ENCODE results near the gene SERPINB10.
A peak's percentile ranks its signal among the peaks of the same experiment; 100 is the strongest.

The SERPINB10 gene

DNA sequence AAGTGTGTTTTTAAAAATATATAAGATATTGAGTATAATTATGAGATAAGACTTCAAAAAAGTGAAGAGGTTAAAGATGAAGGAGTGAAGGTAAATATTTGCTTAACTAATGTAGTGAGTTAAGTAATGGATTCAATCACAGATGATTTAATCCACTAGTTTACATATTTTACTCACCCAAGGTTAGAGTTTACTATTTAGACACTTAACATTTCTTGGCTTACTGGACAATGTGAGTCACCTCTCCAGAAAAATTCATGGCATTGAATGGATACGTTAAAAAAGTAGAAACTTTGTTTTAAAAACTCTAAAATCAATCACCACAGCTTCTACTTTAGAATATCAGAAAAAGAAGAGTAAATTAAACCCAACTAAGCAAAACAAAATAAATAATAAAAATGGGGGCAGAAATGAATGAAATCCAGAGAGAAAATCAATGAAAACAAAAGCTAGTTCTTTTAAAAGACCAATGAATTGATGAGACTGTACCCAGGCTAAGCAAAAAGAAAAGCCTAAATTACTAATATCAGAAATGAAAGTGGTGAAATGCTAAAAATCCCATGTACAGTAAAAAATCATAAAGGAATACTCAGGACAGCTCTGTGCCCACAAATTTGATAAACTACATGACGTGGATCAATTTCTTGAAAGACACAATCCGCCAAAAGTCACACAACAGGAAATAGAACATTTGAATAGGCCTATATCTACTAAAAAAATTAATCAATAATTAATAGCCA is 39.5 kb downstream of the SERPINB10 start:
- no peak for DNase-seq
- ATAC-seq = no peak

DNA sequence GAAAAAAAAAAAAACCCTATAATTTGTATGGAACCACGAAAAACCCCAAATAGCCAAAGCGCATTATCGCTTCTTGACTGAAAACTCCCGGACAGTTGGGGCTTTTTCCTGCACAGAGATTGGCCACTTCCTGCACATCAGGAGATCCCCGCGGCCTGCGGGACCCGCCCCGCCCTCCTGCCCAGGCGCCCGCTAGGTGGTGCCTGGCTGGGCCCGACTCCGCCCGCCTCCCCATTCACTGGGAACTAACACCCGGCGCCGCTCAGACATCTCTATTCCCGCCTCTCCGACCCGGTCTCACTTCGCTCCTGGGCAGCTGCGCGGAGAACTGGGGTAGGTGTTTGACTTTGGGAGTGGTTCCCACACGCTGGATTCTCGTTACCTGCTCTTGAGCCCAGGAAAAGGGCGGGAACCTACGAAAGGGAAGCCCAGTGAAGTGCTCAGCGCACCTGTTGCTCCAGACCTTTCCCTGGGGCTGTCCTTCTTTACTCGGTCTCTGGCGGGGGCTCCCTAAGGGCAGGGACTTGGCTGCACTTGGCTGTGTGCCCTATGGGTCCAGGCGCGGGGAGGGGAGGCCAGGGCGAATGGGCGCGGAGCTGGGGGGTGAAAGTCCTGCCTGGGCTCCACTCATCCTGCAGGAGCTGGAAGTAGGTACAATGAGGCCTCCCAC is 41.4 kb downstream of the SERPINB10 start, which contains the start of gene HMSD:
HMSD (plus strand) TSS at position 234 of the 670 bp plus-strand sequence. CDS start 4,155 bp downstream, outside the sequence.
- DNase-seq (peak; percentile 79), ATAC-seq (peak; percentile 92)

DNA sequence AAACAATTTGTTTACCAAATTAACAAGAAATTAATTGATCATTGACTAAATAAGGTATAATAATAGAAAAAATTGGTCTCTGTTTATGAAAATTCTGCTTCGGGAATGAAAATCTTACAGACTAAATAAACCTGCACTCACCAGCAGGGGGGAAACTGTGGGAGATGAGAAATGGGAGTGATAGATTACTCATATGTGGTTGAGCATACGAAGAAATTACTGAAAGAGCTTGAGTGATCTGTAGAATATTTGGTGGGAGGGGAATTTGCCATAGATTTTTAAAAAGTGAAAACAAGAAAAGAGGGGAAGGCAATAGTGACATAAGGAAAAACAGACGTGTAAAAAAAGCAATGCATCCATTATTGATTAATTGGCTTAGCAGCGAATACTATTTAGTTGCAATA is 43.5 kb downstream of the SERPINB10 start:
- DNase-seq (peak; percentile 30), ATAC-seq (peak; percentile 71)

DNA sequence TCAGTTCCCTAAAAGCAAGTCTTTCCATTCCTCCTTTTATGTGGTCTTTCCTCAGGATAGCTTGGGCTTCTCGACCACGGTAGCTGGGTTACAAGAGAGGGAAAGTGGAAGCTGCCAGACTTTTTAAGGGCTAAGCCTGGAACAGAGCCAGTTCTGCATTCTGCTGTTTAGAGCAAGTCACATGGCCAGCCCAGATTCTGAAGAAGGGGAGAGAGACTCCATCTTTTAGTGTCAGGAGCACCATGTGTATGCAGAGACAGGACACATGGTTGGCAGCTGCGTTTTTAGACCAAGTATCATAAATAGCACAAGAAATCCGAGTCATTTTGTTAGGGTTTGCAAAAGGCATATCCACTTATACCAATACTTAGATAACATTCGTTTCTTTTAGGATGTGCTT is 46.1 kb downstream of the SERPINB10 start:
- no peak for ATAC-seq
- DNase-seq = no peak

DNA sequence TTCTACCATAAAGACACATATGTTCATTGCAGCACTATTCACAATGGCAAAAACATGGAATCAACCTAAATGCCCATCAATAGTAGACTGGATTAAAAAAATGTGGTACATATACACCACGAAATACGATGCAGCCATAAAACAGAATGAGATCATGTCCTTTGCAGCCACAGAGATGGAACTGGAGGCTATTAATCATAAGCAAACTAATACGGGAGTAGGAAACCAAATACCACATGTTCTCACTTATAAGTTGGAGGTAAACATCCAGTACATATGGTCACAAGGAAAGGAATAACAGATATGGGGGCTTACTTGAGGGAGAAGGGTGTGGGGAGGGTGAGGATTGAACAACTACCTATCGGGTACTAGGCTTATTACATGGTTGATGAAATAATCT is 49.0 kb downstream of the SERPINB10 start:
- ATAC-seq (peak; percentile 23), DNase-seq (no peak)

DNA sequence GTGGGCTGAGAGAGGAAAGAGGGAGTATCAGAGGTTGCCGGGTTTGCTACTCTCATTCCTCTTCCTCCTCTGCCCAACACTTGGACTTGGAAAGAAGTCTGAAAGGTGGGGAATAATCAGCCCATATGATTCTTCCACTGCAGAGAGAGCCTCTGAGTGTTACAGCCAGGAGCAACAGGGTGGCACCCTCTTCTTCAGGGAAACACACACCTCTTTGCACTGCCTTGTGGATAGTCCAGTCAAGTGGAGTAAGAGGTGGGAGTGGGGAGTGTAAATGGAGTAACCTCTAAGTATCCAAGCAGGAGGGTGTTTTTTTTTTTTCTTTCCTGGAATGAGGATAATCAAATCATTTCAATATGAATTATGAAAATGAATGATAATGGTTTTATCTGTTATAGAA is 53.1 kb downstream of the SERPINB10 start:
- no peak for ATAC-seq
- no peak for DNase-seq

DNA sequence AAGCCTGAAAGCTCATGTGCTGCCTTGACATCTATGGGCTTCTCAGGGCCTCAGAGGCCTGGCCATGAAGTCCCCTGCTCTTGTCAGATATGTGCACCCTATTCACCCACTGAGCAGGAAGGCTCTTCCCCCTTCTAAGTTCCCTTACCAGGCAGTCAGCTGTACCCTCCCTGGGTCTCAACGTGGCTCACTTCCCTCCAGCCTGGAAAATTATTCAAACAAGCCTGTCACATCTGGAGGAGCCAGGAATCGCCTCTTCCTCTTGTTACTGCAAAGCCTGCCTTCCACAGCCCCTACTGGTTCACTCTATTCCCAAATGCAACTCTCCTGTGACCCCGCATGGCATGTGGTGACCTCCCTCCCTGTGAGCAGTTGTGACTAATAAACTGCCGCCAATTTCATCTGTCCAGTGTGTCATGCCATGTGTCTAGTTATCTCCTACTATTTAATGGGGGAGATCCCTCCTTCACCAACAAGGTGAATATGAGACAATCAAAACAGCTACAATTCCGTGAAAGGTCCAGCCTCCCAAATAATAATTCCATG is 53.8 kb downstream of the SERPINB10 start:
- no peak for ATAC-seq
- DNase-seq = no peak

DNA sequence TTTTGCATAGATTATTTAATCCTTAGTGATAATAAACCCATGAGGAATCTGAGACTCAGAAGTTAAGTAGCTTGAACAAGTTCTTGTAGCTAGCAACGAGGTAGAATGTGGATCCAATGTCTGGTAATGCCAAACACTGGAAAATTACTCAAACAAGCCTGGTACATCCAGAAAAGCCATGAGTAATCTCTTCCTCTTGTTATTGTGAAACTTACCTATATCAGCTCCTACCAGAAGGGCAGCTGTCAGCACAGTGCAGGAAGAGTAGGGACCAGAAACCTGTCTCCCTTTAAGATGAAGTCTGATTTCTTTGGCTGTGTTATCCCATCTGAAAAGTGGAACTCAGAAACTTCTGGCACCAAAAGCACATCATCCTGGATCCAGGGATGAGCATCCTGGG is 54.4 kb downstream of the SERPINB10 start:
- DNase-seq = no peak
- peak; percentile 47 for ATAC-seq

DNA sequence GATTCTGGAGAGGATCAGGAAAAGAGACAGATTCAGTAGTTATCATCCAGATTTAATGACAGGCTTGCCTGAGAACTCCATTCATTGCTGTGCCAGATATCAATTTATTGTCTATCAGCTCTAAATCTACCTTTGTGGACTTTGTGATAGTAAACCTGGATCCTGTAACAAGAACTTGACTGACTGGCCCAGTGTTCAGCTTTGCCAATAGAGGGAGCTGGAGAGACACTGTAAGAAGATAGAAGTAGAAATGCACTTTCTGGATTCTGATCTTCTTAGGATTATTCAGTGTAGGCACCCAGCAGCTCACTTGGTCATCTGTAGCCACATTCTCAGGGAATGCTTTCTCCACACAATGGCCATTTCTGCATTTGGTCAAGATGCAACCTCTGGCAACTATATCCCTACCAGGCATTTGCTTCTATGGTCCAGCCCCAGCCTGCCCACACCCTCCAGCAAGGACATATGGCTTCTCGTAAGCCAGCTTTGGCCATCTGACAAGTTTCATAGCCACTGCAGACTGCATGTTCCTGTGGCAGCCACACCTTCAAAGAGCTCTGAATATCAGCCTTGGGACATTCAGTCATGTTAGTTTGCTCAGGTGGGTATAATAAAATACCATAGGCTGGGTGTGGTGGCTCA is 56.0 kb downstream of the SERPINB10 start:
- ATAC-seq = peak; percentile 53
- peak; percentile 22 for DNase-seq

DNA sequence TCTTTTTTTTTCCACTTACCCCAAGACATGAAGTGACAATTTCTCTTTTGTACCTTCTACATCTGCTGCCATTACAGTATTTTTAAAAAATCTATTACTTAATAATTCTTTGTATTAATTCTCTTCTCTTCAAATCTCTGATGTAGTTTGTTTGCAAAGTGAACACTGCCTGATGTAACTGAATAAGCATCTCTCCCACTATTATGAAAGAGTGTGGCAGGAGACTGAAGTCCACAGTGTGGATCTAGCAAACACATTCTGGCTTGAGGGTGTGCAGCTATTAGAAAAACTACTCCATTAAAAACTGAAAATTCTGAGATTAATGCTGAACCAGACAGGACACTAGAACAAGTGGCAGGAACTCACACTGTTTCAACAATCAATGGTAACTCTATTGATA is 57.1 kb downstream of the SERPINB10 start:
- DNase-seq (no peak), ATAC-seq (no peak)

DNA sequence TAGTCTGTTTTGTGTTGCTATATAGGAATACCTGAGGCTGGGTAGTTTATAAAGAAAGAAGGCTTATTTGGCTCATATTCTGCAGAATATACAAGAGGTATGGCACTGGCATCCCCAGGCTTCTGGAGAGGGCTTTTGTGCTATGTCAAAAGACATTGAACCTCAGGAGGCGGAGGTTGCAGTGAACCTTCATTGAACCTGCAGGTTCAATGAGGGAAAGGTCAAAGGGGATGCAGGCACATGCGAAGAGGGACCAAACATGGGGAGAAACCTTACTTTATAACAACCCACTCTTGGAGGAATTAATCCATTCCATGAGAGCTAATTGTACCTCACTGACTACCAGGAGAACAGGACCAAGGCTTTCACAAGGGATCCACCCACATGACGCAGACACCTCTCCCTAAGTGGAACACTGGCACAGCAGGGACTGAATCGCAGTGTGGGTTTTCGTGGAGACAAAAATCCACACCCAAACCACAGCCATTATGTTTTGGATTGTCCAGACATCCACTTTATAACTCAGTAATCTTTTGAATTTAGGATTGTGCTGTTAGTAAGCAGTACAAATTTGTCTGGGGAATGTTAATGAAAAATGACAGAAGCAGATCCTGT is 58.1 kb downstream of the SERPINB10 start:
- DNase-seq (no peak), ATAC-seq (no peak)

DNA sequence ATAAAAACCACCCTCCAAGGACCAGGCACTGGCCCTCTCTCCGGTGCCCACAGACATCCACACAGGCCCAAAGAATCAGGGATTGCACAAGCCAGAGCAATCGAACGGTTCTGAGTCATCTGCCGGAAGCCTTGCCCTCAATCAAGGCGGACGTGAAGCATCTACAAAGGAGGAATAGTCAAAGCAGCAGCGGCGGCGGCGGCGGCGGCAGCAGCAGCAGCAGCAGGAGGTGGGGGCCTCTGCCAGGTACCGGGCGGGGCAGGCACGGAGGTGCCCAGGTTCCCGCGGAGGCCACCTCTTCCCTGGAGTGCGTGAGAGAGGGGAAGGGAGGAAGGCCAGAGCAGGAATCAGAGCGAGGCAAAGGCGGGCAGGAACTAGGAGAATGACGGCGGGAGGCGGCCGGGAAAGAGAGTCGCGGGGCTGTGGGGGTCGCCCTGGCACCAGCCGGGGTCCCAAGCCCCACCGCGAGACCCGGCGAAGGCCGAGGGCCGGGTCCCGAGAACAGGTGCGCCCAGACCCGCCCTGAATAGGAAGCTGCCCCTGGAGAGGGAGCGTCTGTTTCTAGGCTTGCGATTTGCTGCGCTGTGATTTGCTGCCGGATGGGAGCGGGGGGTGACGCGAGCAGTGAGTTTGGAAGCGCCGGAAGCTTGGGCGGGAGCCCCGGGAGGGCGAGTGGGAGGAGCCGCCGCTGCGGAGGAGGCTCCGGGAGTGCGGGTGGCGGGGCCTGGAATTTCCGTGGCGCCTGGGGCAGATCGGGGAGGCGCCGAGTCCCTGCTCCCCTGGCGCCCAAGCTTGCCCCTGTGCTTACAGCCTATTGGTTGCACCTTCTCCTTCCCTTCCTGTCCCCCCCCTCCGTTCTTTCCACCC is 62.4 kb downstream of the SERPINB10 start, which contains the start of gene SERPINB8:
SERPINB8 (plus strand) TSS at position 140 of the 867 bp plus-strand sequence. CDS start 8,228 bp downstream, outside the sequence.
- peak; percentile 86 for ATAC-seq
- DNase-seq = peak; percentile 83

DNA sequence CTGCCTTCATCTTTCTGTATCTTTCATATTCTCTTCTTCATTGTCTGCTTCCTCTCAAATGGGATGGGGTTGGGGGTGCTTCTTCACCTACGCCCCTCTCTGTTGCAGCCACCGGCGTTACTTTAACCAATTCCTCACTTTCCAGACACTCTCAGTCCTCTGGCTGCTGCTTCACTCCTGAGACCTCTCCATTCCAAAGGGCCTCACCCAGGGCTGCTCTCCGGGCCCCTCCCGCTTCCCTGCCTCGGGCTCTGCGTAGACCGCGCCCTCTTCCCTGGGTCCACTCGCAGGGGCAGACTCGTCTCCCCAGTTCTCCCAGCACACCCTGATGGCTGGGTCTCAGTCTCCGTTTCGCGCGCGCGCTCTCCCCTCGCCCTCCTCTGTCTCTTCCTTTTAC is 63.0 kb downstream of the SERPINB10 start:
- peak; percentile 2 for ATAC-seq
- DNase-seq = no peak

DNA sequence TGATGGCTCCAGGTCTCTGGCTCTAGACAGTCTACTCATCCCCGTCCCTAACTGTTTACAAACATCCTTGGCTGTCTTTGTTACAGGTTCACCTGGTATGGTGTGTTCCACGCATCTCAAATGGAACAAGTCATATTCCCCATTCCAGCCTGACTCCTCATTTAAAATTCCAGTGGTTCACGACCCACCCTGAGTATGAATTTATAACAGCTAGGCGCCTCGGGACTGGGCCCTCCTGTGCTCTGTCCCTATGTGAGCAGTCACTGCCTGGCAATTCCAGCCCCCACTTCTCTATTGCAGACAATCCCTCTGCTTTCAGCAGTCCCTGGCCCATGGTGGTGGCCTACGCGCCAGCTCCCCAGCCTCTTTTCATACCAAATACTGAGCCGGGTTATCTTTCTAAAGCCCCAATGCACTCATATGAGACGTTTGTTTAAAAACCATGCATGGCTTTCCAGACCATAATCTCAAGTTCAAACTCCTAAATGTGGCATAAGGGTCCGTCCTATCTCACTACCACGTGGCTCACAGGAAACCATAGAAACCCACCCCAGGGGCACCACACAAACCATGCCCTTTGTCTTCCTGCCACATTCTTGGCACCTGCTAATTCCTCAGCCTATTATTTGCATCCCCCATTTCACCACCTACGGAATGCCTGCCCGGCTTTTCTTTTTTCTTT is 63.7 kb downstream of the SERPINB10 start:
- no peak for DNase-seq
- no peak for ATAC-seq

DNA sequence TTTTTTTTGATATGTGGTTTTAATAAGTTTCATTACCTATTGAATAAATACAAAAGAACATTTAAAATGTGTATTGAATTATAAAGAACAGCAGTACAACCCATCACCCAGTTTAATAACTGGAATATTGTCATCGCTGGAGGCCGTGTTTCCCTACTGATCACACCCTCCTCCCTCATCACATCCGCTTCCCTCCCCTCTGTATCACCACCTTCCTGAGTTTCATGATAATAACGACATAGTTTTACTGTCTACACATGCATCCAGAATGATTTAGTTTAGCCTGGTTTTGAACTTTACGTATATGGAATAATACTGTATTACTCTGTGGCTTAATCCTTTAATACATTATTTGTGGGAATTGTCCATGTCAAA is 64.2 kb downstream of the SERPINB10 start:
- DNase-seq (no peak), ATAC-seq (no peak)

DNA sequence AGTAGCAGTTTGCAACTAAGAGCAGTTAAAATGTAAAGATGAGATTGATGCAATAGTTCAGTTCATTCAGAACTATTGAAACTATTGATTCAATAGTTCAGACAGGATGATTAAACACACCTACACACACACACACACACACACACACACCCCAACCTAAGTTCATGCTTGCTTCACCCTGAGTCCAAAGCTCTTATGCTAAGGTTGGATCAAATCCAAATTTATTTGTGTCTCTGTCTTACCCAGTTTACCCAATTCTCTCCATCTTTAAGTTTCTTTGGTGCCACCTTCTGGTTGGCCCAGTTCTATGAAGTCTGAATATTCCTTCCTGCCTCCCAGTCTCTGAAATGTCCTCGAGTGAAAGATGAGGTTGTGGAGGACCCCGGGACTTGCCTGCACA is 67.2 kb downstream of the SERPINB10 start:
- no peak for ATAC-seq
- peak; percentile 27 for DNase-seq

DNA sequence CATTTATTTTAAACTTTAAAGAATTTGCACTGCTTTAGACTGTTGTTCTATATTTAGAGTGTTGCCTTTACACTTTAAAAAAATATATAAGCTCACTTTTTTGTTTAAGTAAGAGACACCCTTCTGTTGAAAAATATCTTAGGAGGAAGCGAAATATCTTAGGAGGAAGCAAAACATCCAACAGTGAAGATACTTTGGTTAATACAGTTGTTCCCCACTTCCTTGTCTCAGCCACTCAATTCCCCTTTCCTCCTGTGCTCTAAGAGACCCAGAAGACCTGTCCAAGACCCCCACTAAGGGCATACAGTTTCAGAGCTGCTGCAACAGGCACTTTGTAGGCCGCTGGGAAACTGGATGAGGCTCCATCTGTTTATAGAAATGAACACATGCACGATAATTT is 67.9 kb downstream of the SERPINB10 start:
- ATAC-seq = no peak

DNA sequence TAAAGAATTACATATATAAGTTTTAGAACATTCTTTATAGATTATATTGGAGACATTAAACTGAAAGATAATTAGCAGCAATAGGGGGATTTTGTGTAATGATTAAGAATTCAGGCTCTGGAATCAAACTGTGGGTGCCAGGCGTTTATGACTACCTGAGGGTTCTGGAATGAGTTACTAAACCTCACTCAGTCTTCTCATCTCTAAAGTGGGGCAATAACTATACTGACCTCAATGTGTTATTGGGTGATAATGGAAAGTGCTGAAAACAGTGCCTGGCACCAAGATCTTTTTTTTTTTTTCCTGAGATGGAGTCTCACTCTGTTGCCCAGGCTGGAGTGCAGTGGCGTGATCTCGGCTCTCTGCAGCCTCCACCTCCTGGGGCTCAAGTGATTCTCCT is 69.3 kb downstream of the SERPINB10 start:
- DNase-seq (no peak), ATAC-seq (no peak)

More for the DNA sequence above, 67.9 kb downstream of the SERPINB10 start:
- DNase-seq = no peak

DNA sequence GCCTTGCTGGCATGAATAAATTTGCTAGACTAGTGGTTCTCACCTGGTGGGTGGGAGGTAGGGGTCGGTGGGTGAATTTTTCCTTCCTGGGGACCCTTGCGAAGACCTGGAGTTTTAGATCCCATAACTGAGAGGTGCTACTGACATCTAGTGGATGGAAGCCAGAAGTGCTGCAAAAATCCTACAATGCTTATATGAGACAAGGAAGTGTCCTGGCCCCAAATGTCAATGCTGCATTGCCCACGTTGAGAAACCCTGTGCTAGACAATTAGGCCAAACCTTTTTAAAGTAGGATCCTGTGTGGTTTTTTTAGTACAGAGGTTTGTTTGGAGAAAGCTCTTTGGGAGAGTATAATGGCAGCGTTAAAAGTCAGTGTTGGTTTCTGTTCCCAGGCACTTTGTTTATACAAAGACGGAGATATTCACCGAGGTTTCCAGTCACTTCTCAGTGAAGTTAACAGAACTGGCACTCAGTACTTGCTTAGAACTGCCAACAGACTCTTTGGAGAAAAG is 71.7 kb downstream of the SERPINB10 start:
- DNase-seq (peak; percentile 32), ATAC-seq (peak; percentile 45)

DNA sequence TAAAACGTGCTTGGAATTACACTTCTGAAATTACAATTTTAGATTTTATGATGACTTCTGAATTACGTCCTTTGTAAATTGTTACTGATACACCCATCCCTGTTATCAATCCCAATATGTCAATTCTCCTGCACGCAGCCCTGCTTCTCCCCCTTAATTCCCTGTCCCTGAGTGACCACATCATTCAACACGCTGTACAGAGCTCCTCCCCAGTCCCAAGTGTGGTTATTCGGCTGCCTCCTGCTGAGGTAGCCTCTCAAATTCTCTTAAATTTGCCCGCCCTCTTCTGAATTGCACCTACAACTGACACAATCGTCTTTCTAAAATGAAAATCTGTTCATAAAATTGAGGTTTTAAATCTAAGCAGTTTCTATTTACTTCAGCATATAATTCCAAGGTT is 72.3 kb downstream of the SERPINB10 start:
- DNase-seq = no peak
- ATAC-seq = no peak

Data from stimulated activated naive CD8-positive, alpha-beta T cell treated with anti-CD3 and anti-CD28 coated beads, Interleukin-15, Interleukin-2, amounts not matched to agents 100 U/mL and 50 U/mL, for 24 hours (primary cell).